Measurements from ENCODE around the gene GPBP1.

The GPBP1 gene

DNA sequence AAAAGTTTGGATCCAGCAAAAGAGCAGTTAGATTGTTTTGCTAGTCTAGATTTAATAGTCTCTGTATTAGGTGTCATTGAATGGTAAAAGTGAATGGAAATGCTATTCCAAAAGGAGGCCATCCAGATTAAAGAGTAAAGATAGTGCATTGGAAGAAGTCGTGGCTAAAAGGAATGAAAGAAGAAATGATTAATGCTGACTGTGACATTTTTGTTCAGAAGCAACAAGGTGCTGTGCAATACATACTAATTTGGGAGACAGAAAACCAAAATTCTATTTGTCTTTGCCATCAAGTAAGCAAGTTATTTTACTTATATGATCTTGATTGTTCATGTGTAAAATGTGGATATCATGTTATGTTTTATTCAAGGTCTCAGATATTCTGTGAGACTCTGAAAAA, 85.1 kb downstream of the GPBP1 start:
- H3K79me2 ChIP-seq (ENCODE audit: control insufficient read depth, low read length) = no peaks in the 10 kb centered on the region
- H3K4me3 ChIP-seq (ENCODE audit: low read length) = no peak overlapping the region
- no peak overlapping the region for H3K27ac ChIP-seq (ENCODE audit: low read depth, low read length)
- H3K27me3 ChIP-seq (ENCODE audit: control insufficient read depth, low read length) = no peaks in the 10 kb centered on the region
- H3K4me2 ChIP-seq (ENCODE audit: low read length) = no peak overlapping the region
- H4K20me1 ChIP-seq (ENCODE audit: control insufficient read depth, insufficient read depth, low read depth, low read length) = peaks cover 4% of the 10 kb centered on the region; the same call in 1 of the 2 replicates
- H3F3A ChIP-seq (ENCODE audit: control insufficient read depth, insufficient read depth) = peaks cover 9% of the 10 kb centered on the region; the same call in 1 of the 2 replicates
- no peaks in the 10 kb centered on the region for H3K9me3 ChIP-seq (ENCODE audit: control insufficient read depth, insufficient read depth, low read length)
- no peaks in the 10 kb centered on the region for H3K4me1 ChIP-seq (ENCODE audit: control insufficient read depth, low read length)
- TF ChIP-seq, protein P1, sequence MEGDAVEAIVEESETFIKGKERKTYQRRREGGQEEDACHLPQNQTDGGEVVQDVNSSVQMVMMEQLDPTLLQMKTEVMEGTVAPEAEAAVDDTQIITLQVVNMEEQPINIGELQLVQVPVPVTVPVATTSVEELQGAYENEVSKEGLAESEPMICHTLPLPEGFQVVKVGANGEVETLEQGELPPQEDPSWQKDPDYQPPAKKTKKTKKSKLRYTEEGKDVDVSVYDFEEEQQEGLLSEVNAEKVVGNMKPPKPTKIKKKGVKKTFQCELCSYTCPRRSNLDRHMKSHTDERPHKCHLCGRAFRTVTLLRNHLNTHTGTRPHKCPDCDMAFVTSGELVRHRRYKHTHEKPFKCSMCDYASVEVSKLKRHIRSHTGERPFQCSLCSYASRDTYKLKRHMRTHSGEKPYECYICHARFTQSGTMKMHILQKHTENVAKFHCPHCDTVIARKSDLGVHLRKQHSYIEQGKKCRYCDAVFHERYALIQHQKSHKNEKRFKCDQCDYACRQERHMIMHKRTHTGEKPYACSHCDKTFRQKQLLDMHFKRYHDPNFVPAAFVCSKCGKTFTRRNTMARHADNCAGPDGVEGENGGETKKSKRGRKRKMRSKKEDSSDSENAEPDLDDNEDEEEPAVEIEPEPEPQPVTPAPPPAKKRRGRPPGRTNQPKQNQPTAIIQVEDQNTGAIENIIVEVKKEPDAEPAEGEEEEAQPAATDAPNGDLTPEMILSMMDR (IDR thresholded peaks at IDR 0.05; ENCODE audit: low read depth, low read length, poor library complexity, severe bottlenecking) = no peak
- no peak for TF ChIP-seq EZH2phosphoT487 (IDR thresholded peaks at IDR 0.05; ENCODE audit: borderline replicate concordance, low read length)
- peaks cover 89% of the 10 kb centered on the region for H3K36me3 ChIP-seq (ENCODE audit: control insufficient read depth, low read length)
- H3K9me2 ChIP-seq (replicated peaks; ENCODE audit: control insufficient read depth, low read length) = no peaks in the 10 kb centered on the region

DNA sequence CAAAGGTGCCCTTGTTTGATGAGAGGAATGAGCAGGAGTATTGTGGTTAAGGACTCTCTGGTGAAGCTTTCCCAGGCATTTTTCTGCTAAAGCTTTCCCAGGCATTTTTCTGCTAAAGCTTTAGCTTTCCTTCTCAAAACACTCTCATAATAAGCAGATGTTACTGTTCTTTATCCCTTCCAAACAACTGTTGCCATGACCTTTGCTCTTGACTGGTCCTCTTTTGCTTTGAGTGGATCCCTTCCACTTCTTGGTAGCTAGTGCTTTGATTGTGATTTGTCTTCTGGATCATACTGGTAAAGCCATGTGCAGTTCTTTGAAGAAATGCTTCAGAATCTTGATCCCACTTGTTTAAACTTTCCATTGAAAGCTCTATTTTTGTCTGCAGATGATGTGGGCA, 85.8 kb downstream of the GPBP1 start:
- no peak for TF ChIP-seq EZH2phosphoT487 (IDR thresholded peaks at IDR 0.05; ENCODE audit: borderline replicate concordance, low read length)
- TF ChIP-seq, protein P1 (IDR thresholded peaks at IDR 0.05; ENCODE audit: low read depth, low read length, poor library complexity, severe bottlenecking) = no peak
- no peaks in the 10 kb centered on the region for H3K4me1 ChIP-seq (ENCODE audit: control insufficient read depth, low read length)
- no peak overlapping the region for H3K4me3 ChIP-seq (ENCODE audit: low read length)
- peaks cover 87% of the 10 kb centered on the region for H3K36me3 ChIP-seq (ENCODE audit: control insufficient read depth, low read length)
- no peak overlapping the region for H3K4me2 ChIP-seq (ENCODE audit: low read length)
- H3K9me3 ChIP-seq (ENCODE audit: control insufficient read depth, insufficient read depth, low read length) = no peaks in the 10 kb centered on the region
- peaks cover 11% of the 10 kb centered on the region for H3F3A ChIP-seq (ENCODE audit: control insufficient read depth, insufficient read depth)
- no peaks in the 10 kb centered on the region for H3K9me2 ChIP-seq (replicated peaks; ENCODE audit: control insufficient read depth, low read length)
- H3K79me2 ChIP-seq (ENCODE audit: control insufficient read depth, low read length) = no peaks in the 10 kb centered on the region
- peaks cover 4% of the 10 kb centered on the region; the same call in 1 of the 2 replicates for H4K20me1 ChIP-seq (ENCODE audit: control insufficient read depth, insufficient read depth, low read depth, low read length)
- H3K27me3 ChIP-seq (ENCODE audit: control insufficient read depth, low read length) = no peaks in the 10 kb centered on the region
- no peak overlapping the region for H3K27ac ChIP-seq (ENCODE audit: low read depth, low read length)

DNA sequence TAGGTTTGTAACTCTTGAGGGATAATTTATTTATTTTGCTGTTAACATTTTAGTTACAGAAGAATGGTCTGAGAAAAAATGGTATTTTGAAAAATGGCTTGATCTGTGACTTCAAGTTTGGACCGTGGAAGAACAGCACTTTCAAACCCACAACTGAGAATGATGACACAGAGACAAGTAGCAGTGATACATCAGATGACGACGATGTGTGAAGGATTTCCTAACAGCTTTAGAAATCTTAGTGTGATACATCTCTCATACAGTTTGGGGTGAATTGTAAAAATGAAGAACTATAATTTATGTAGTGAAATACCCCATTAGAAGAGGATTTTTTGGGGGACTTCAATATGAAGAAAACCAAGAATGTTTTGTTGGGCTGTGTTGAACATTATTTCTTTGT, 88.7 kb downstream of the GPBP1 start:
- no peaks in the 10 kb centered on the region for H3K79me2 ChIP-seq (ENCODE audit: control insufficient read depth, low read length)
- peaks cover 11% of the 10 kb centered on the region for H3F3A ChIP-seq (ENCODE audit: control insufficient read depth, insufficient read depth)
- no peak overlapping the region for H3K27ac ChIP-seq (ENCODE audit: low read depth, low read length)
- H3K4me2 ChIP-seq (ENCODE audit: low read length) = no peak overlapping the region
- no peaks in the 10 kb centered on the region for H3K9me2 ChIP-seq (replicated peaks; ENCODE audit: control insufficient read depth, low read length)
- no peaks in the 10 kb centered on the region for H3K27me3 ChIP-seq (ENCODE audit: control insufficient read depth, low read length)
- H3K36me3 ChIP-seq (ENCODE audit: control insufficient read depth, low read length) = peaks cover 69% of the 10 kb centered on the region
- H3K4me3 ChIP-seq (ENCODE audit: low read length) = no peak overlapping the region
- TF ChIP-seq, protein P1 (IDR thresholded peaks at IDR 0.05; ENCODE audit: low read depth, low read length, poor library complexity, severe bottlenecking) = no peak
- no peak for TF ChIP-seq EZH2phosphoT487 (IDR thresholded peaks at IDR 0.05; ENCODE audit: borderline replicate concordance, low read length)
- H4K20me1 ChIP-seq (ENCODE audit: control insufficient read depth, insufficient read depth, low read depth, low read length) = peaks cover 4% of the 10 kb centered on the region; the same call in 1 of the 2 replicates
- H3K4me1 ChIP-seq (ENCODE audit: control insufficient read depth, low read length) = no peaks in the 10 kb centered on the region
- no peaks in the 10 kb centered on the region for H3K9me3 ChIP-seq (ENCODE audit: control insufficient read depth, insufficient read depth, low read length)
